ENCODE data around the gene C3orf20.
"Not testable (repeated sequence)": the region's sequence is repeated elsewhere in the genome, so short reads cannot be mapped to it uniquely, and the experiment has no call there.

The C3orf20 gene

DNA sequence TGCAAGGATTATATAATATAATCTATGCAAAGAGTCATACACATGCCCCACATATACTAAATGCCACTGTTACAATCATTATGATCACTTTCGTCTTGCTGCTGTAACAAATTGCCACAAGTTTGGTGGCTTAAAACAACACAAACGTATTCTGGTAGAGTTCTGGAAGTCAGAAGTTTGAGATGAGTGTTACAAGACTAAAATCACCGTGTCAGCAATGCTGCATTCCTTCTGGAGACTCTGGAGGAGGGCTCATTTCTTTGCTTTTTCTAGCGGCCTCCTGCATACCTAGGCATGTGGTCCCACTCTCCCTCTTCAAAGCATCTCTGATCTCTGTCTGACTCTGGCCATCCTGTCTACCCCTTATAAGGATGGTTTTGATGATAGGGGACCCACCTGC, 24.7 kb upstream of the C3orf20 start:
- no peak for DNase-seq (ENCODE audit: low spot score)

DNA sequence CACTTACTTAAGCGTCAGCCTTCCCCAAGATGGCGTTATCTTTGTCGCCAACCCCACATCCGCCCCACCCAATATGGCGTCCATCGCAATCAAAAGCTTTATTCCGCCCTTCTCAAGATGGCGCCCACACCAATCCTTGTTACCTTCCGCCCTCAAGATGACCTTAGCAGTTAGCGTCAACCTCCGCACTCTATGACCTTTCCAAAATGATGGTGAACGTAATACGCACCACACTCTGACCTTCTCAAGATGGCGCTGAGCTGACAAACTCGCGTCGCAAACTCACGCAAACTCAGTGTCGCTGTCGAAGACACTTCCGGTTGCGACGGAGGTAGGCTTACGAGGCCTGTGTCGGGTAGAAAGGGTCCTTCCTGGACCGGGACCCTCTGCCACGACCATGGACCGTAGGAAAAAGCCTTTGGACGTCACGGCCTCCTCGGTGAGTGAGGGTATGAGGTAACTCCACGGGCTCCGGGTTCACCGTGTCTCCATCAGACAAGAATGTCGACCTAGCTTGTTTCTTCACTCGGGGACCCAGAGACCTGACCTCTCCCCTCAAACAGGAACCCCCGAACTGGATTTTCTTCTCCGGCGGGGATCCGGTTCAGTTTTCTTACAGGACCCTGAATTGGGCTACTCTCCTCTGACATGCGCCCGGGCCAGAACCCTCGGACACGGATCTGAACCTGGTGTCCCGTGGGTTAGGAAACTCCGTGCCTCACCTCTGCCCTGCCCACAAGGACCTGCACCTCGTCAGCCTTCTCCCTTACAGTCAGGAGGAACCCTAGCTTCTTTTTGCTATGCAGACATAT, 23.3 kb upstream of the C3orf20 start, which contains the start of gene CCDC174:
Gene CCDC174 (plus strand): TSS at position 323 of the 812 bp plus-strand sequence. CDS start 75 bp downstream, at position 398.
- DNase-seq (ENCODE audit: low spot score), result peak; percentile 97

DNA sequence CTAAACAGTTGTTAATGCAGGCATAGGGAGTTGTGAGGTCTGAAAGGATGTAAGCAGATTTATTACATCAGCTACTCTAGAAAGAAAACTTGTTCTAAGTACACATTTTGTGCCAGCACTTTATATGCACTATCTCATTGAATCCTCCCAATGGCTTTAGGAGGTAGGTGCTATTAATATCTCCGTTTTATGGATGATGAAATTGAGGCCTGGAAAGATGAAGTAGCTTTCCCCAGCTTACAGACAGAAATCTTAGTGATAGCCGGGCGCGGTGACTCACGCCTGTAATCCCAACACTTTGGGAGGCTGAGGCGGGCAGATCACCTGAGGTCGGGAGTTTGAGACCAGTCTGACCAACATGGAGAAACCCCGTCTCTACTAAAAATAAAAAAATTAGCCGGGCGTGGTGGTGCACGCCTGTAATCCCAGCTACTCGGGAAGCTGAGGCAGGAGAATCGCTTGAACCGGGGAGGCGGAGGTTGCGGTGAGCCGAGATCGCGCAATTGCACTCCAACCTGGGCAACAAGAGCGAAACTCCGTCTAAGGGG, 22.5 kb upstream of the C3orf20 start:
- DNase-seq (ENCODE audit: low spot score), result not testable (repeated sequence)

DNA sequence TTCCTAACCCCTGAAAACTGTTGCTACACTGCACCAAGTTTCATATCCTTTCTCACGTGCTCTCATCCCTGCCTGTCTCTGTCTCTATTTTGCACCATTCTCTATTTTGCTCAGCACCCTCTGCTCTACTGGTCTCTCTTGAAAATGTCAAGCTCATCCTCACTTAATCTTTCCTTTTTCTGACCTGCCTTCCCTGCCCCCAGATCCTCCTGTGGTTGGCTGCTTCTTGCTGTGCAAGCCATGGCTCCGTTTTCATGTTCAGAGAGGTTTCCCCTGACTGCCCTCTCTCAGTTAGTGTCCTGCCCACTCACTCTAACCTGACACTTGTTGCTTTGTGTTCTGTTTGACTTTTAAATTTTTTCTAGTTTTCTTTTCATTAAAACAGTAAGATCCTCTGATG, 17.4 kb upstream of the C3orf20 start:
- no peak for DNase-seq (ENCODE audit: low spot score)

DNA sequence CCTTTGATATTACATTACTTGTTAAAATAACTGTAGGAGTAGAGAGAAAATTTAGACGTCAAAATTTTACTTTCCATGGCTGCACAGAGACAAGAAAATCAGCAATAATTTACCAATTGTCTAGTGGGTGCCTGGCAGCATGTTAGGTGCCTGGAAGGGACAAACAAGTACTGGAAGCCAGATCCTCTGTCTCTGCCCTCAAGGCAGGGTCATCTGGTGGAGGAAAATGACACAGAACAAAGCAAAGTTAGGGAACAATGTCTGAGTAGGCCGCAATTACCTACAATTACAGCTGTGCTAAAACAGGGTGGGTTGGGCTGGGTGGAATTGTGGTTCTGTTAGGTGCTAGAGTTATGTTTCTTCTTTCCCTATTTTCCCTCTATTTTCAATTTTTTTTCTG, 16.0 kb upstream of the C3orf20 start:
- no peak for DNase-seq (ENCODE audit: low spot score)

DNA sequence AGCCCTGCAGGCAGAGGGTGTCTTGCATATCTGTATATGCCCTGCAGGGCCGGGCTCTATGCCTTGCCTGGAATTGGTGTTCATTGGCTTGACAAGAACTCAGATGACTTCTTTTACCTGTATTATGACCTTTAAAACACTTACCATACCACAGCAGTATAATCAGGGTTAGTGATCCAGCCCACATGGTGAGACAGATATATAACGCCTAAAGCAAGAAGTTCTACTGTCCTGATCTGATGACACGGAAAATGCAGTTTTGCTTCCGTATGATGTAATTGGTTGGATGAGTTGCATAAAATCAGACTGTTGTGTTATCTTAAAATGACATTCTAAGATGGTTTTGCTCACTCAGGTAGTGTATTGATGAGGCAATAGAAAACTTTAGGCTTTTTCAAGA, 14.0 kb upstream of the C3orf20 start:
- DNase-seq (ENCODE audit: low spot score), result no peak

DNA sequence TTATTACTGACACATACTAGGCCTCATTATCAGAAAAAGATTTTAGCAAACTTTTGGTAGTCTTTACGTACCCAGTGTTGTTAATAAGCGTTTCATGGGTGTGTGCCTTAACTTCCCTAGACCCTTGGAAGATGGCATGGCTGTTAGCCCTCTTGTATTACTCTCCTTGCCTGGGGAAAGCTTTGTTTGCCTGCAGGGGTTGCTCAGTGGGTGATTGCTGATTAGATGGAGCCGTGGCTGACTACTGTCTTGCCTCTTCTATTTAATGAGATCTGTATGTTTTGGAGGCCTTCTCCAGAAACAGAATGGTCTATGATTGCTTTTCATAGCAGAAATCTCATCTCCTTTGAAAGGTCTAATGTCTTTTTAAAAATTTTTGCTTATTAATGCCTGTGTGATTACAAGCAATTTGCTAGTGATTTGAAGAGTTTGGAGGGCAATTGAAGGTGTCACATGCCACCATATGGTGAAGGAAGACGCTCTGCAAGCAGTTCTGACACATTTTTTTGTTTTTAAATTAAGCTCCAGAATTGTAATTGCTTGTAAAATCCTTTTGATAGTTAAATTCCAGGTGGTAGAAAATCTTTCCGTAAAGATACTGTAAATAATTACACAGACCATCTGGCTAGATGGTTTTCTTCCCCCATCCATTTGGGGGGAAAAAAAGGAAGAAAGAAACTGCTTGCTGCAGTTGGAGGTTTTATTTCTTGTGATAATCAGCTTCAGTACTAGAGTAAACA, 11.4 kb upstream of the C3orf20 start:
- no peak for DNase-seq (ENCODE audit: low spot score)

DNA sequence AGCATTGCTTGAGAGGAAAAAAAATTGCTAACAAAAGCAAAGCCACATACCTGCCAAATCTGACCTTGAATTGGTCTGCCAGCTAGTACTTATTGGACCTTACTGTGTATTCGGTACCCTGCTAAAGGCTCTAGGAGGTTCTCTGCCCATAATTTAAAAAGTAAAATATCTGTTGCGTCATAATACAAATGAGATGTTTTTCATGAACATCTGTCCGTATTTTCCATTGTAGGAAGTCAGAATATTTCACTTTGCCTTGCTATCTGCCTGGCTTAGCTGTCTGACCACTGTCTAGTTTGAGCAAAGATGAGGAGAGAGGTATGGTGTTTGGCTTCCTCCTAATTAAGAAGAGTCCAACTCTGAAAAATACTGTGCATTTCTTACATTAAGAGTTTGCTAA, 10.8 kb upstream of the C3orf20 start:
- DNase-seq (ENCODE audit: low spot score), result no peak

DNA sequence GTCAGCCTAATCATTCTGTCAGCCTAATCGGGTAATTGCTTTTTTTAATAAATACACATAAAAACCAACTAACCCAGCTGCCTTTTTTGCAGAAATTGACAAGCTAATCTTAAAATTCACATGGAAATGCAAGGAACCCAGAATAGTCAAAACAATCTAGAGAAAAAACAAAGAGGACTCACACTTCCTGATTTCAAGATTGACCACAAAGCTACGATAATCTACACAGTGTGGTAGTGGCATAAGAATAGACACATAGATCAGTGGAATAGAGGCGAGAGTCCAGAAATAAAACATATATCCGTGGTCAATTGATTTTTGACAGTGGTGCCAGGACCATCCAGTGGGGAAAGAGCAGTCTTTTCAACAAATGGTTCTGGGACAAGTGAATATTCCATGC, 2.4 kb upstream of the C3orf20 start:
- DNase-seq (ENCODE audit: low spot score), result no peak

DNA sequence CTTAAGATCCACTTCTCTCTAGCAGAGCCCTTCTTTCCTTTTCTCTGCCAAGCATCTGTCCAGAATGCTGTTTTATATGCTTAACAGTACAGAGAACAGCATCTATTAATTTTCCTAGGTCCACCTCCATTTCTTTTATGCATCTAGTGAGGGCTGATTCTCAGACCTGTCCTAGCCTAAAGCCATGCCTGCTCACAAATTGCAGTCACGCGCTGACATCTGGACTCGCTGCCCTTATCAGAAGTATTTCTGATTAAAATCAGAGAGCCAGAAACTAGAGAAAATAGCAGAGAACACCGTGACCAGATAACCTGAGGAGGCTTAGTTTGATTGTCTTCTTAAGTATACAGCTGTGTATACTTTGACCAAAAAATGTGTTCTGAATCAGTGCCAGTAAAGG, 1.9 kb downstream of the C3orf20 start:
- DNase-seq (ENCODE audit: low spot score), result no peak

DNA sequence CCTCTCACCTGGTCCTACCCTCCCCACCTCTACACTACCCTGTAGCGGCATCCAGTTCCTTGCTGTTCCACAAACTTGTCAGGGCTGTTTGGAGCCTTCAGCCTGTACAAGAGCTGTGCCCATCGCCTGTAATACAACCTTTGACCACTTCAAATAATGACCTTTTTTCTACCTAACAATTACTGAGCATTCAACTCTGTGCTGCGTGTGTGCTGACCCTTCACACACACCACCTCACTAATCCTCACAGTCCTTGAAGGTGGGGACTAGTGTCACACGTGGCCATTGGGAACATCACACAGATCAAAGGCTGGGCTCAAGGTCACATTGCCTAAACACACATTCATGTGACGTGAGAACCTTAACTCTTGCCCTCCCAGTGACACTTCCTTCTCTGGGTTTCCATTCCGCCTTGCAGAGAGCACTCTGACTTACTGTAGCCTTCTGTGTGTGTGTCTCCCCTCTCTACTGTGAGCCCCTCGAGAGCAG, 3.1 kb downstream of the C3orf20 start:
- no peak for DNase-seq (ENCODE audit: low spot score)

DNA sequence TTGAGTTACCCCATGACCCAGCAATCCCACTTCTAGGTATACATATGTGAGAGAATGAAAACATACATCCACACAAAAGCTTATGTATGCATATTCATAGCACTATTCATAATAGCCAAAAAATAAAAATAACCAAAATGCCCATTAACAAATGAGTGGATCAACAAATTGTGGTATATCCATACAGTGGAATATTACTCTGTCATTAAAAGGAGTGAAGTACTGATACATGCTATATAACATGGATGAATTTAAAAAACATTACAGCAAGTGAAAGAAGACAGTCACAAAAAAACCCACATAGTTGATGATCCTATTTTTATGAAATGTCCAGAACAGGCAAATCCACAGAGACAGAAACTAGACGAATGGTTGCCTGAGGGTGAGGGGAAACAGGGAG, 5.2 kb downstream of the C3orf20 start:
- DNase-seq (ENCODE audit: low spot score), result no peak

DNA sequence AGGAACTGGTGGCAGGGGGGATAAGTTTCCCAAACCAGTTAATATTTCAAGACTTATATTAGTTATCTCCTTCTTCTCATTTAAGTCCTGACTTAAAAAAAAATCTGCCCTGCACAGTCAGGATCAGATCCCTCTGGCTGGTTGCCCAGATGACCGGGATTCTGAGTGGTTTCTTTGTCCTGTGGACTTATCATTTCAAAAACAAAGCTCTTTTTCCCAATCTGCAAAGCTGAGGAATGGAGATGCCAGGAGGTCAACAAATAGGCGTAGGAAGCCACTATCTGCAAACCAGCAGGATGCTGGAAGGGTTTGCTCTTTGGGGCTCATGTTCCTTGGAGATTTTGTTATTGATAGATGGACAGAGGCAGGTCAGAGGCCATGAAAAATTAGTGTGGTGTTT, 5.8 kb downstream of the C3orf20 start:
- DNase-seq (ENCODE audit: low spot score), result no peak

DNA sequence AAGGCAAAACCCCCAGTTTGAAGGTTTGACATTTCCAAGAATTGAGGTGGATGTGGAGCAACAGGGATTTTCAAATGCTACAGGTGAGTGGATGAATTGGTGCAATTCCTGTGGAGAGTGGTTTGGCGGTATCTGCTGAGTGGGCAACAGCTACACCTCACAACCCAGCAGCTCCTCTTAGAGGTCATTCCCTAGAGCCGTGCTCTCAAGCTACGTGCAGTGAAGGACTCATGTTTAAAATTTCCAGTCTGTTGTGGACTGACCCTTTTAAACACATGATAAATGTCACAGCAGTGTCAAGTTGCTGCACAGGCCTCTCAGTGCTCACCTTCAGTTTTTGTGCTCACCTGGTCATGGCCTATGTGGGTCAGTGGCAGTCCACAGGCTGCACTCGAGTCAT, 9.5 kb downstream of the C3orf20 start:
- DNase-seq (ENCODE audit: low spot score), result no peak

DNA sequence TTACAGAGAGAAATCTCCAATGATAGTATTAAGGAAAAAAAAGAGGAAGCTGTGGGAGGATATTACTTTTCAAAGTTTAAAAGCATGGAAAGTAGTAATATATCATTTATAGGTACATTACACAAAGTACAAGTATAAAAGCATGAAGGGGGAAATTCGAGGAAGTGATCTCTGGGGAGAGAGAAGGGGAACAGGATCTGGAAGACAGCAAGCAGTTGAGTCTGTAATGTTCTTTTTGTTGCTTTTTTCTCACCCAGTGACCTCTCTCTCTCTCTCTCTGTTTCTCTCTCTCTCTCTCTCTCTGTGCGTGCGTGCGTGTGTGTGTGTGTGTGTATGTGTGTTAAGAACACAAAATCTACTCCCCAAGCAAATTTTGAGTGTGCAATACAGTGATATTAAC, 10.2 kb downstream of the C3orf20 start:
- DNase-seq (ENCODE audit: low spot score), result no peak

DNA sequence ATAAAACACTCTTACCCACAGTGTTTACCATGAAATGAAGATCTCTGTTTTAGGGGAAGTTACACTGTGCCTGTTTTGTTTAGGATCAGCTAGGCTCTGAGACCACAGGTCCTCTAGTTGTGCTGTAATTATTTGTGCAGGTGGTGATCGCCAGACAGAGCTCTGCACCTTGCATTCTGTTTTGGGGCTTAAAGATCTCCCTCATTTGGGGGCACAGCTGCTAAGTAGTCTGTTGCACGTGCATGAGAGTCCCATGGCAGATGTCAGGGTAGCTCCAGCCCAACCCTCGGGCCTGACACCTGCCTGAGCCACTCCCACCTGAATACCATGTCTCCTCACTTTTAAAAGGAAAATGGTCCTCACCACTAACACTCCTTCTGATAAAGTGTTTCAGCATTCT, 12.4 kb downstream of the C3orf20 start:
- DNase-seq (ENCODE audit: low spot score), result no peak

DNA sequence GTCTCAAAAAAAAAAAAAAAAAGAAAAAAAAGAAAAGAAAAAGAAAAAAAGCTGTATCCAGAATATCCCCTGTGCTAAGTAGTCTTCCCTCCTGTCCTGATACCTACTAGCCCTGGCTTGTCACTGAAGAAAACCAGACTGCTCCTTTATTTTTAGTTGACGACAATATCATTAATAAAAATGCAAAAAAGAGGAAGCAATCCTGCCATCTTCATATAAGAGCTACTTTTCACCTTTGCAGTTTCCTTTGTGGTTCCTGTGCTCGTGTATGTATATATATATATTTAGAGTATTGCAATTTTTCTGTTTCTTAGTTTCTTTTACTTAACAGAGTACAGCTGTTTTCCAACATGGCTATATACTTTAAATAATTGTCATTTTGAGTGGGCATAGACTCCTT, 13.6 kb downstream of the C3orf20 start:
- DNase-seq (ENCODE audit: low spot score), result no peak

DNA sequence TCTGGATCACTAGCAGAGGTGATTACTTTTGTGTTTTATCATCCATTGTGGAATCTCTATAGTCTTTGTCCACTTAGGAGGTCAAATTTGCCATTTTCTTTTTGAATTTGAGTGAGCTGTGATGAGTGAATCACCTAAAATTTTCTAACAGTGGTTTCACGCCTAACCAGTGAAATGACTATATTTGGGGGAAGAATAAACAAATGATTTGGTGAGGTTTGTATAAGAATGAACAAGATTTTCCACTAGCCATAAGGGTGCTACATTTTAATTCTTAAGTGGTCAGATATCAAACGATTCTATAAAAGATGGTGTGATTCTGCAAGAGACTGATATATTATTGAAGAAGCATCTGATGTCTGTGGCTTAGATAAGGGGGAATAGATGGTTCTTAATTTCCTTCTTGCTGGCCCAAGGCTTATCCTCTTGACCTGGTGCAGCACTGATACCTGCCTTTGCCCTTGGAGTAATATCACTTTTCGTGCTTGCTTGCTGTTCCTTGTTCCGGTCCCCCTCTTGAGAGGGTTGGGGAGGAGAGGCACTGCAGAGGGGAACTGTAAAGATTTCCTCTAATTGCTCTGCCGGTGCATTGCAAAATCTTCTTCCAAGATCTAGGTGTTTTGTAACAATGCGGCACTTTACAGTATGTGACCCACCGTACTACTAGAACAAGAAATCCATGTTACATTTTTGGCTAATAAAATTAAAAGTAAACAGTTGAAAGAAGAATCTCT, 14.5 kb downstream of the C3orf20 start:
- peak; percentile 11 for DNase-seq (ENCODE audit: low spot score)

DNA sequence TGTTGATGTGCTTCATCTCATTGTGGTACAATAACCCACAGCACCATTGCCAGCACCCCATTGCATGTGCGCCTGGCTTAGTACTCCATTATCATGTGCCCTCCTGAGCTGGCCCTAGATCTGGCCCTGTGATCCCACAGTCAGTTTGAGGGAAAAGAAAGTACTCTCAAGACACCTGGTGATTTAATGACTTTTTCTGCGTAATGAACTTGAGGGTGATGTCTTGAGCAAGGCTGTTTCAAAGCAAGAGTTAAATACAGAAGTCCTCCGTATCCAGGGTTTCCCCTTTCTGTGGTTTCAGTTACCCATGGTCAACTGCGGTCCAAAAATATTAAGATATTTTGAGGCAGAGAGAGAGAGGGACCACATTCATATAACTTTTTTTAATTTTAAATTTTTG, 16.3 kb downstream of the C3orf20 start:
- no peak for DNase-seq (ENCODE audit: low spot score)

DNA sequence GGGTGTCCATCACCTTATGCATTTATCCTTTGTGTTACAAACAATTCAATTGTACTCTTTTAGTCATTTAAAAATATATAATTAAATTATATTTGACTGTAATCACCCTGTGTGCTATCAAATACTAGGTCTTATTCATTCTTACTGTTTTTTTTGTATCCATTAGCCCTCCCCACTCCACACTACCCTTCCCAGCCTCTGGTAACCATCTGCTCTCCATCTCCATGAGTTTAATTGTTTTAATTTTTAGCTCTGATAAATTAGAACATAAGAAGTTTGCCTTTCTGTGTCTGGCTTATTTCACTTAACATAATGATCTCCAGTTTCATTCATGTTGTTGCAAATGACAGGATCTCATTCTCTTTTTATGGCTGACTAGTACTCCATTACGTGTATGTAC, 16.8 kb downstream of the C3orf20 start:
- DNase-seq (ENCODE audit: low spot score), result no peak

DNA sequence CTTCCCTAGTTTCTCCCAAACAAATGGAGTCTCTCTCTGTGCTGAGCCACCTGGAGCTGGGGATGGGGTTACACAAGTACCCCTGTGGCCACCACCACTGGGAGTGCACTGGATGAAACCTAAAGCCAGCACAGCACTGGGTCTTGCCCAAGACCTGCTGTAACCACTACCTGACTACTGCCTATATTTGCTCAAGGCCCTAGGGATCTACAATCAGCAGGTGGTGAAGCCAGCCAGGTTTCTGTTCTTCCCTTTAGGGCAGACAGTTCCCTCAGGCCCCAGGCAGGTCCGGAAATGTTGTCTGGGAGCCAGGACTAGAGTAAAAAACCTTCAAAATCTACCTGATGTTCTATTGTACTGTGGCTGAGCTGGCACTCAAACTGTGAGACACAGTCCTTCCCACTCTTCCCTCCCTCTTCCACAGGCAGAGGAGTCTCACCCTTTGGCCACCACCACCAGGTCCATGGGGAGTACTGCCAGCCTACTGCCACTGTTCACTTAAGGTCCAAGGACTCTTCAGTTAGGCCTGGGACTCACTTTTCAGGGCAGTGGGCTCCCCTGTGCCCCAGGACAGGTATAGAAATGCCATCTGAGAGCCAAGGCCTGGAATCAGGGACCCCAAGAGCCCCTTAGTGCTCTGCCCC, 23.8 kb downstream of the C3orf20 start:
- no peak for DNase-seq (ENCODE audit: low spot score)

DNA sequence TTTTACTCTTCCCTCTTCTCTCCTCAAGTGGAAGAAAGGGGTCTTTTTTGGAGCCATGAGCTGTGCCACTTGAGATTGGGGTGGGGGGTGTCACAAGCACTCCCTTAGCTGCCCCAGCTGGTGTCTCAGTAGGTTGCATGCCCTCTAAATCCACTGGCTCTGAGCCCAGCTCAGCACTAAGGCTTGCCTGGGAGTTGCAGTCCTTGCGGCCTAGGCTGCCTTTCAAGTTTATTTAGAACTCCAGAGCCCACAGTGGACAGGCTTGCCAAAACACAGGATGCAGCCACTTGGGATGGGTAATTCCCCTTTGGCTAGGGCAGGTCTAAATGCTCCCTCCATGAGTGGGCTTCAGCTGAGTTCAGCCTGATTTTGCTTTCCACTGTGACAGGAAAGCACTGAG, 24.7 kb downstream of the C3orf20 start:
- DNase-seq (ENCODE audit: low spot score), result no peak

All from activated CD4-positive, alpha-beta T cell treated with anti-CD3 and anti-CD28 coated beads, Interleukin-2, Interleukin-4, amounts not matched to agents 100 ng/mL and 50 ng/mL, durations not matched to agents 16 hours and 8 hours (primary cell).